ENCODE measurements around the gene FAM221A.
"Not testable (repeated sequence)": the region's sequence is repeated elsewhere in the genome, so short reads cannot be mapped to it uniquely, and the experiment has no call there.

Gene FAM221A

DNA sequence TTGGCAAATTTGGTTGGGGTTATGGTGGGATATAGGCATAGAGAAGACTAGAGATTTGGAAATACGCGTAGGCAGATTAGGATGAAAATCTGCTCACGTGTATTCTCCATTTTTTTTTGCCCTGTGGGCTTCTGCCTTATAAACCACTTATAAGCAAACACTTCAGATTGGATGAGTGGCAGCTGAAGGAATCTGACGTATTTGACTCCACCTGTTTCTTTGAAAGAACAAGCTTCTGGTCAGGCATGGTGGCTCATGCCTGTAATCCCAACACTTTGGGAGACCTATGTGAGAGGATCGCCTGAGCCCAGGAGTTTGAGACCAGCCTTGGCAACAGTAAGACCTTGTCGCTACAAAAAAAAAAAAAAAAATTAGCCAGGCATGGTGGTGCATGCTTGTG is 35.1 kb downstream of the FAM221A start:
- no peaks in the 10 kb centered on the region for H3K79me2 ChIP-seq (ENCODE audit: control insufficient read depth, insufficient read depth, low read length, poor library complexity)
- no peak overlapping the region for H3K4me3 ChIP-seq (ENCODE audit: low read depth, low read length)
- 100% methylated on average over 2 of the region's 6 CpGs for WGBS (ENCODE audit: extremely low coverage, insufficient coverage, insufficient read length)

DNA sequence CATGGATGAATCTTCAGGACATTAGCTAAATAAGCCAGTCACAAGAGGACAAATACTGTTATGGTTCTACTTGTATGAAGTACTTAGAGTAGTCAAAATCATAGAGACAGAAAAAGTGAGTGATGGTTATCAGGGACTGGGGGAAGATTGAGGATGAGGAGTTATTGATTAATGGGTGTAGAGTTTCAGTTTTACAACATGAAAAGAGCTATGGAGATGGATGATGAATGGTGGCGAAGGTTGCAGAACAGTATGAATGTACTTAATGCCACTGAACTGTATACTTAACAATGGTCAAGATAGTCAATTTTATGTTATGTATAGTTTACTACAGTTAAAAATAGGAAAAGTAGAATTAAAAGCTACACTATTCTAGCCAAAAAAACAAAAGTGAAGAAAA is 37.8 kb downstream of the FAM221A start:
- Histone ChIP-seq H3K4me3 (ENCODE audit: low read depth, low read length) (no peak overlapping the region), H3K23ac (ENCODE audit: low read length) (no peak overlapping the region), H2BK12ac (ENCODE audit: low read length) (no peak overlapping the region), H3K79me1 (ENCODE audit: low read length) (no peaks in the 10 kb centered on the region), H3K4me1 (ENCODE audit: control insufficient read depth in 1 of 2, insufficient read depth in 2 of 2, low read length in 2 of 2) (no peaks in the 10 kb centered on the region), H3K79me2 (ENCODE audit: control insufficient read depth, insufficient read depth, low read length, poor library complexity) (no peaks in the 10 kb centered on the region), H2AK5ac (ENCODE audit: low read length) (no peak overlapping the region), H3K14ac (ENCODE audit: low read length) (no peak overlapping the region), H3K4ac (ENCODE audit: low read depth, low read length) (no peak overlapping the region), H2AFZ (ENCODE audit: insufficient read depth, low read length, poor library complexity) (no peak overlapping the region), H2BK120ac (ENCODE audit: insufficient read depth, low read length, poor library complexity) (no peak overlapping the region), H4K91ac (ENCODE audit: low read depth, low read length) (no peak overlapping the region), H3K18ac (ENCODE audit: low read length) (no peak overlapping the region), H3K9ac (ENCODE audit: low read length) (no peak overlapping the region), H3K36me3 (ENCODE audit: control insufficient read depth in 1 of 2, insufficient read depth in 2 of 2, low read length in 2 of 2) (no peaks in the 10 kb centered on the region), H3K9me3 (ENCODE audit: insufficient read depth, low read depth, low read length) (no peaks in the 10 kb centered on the region), H3K4me2 (ENCODE audit: low read length) (no peak overlapping the region), H3K27me3 (ENCODE audit: insufficient read depth, low read length) (no peaks in the 10 kb centered on the region), H2BK5ac (ENCODE audit: low read depth, low read length, poor library complexity) (no peak overlapping the region), H4K12ac (ENCODE audit: low read depth, low read length) (no peak overlapping the region), H3K27ac (ENCODE audit: low read depth, low read length) (no peak overlapping the region), H4K8ac (ENCODE audit: low read depth, low read length) (no peak overlapping the region)
- WGBS (ENCODE audit: extremely low coverage, insufficient coverage, insufficient read length) = no CpG with 5 or more reads among the region's 1 CpG
- DNase-seq = no peak

More for the DNA sequence above, 35.1 kb downstream of the FAM221A start:
- Histone ChIP-seq H3K9ac (ENCODE audit: low read length) (no peak overlapping the region), H4K91ac (ENCODE audit: low read depth, low read length) (no peak overlapping the region), H3K4me1 (ENCODE audit: control insufficient read depth in 1 of 2, insufficient read depth in 2 of 2, low read length in 2 of 2) (no peaks in the 10 kb centered on the region), H2AK5ac (ENCODE audit: low read length) (no peak overlapping the region), H2BK5ac (ENCODE audit: low read depth, low read length, poor library complexity) (no peak overlapping the region), H2BK120ac (ENCODE audit: insufficient read depth, low read length, poor library complexity) (no peak overlapping the region), H3K79me1 (ENCODE audit: low read length) (no peaks in the 10 kb centered on the region), H3K9me3 (ENCODE audit: insufficient read depth, low read depth, low read length) (no peaks in the 10 kb centered on the region), H4K12ac (ENCODE audit: low read depth, low read length) (no peak overlapping the region), H2BK12ac (ENCODE audit: low read length) (no peak overlapping the region), H3K23ac (ENCODE audit: low read length) (no peak overlapping the region), H4K8ac (ENCODE audit: low read depth, low read length) (no peak overlapping the region), H3K36me3 (ENCODE audit: control insufficient read depth in 1 of 2, insufficient read depth in 2 of 2, low read length in 2 of 2) (no peaks in the 10 kb centered on the region), H3K27me3 (ENCODE audit: insufficient read depth, low read length) (no peaks in the 10 kb centered on the region), H2AFZ (ENCODE audit: insufficient read depth, low read length, poor library complexity) (no peak overlapping the region), H3K4ac (ENCODE audit: low read depth, low read length) (no peak overlapping the region), H3K14ac (ENCODE audit: low read length) (no peak overlapping the region), H3K4me2 (ENCODE audit: low read length) (no peak overlapping the region), H3K18ac (ENCODE audit: low read length) (no peak overlapping the region), H3K27ac (ENCODE audit: low read depth, low read length) (no peak overlapping the region)
- DNase-seq = peak; percentile 68 to 83

DNA sequence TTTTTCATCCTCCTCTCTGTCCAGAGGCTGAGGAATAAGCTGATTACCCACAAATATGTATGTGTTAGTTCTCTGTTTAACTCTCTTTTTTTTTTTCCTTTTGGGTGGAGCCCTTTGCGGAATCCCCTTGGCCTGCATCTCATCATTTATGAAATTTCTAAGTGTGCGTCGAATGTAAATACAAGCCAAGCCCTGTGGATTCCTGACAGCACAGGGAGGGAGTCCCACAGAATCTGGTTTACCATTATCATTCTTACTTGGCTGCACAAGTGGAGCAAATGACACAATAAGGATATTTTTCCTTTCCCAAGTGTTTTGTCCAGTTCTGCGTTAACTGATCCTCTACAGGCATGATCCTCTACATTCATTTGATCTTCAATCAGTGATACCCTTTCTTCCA is 41.5 kb downstream of the FAM221A start:
- no peak overlapping the region for H2BK5ac ChIP-seq (ENCODE audit: low read depth, low read length, poor library complexity)
- H2BK12ac ChIP-seq (ENCODE audit: low read length) = no peak overlapping the region
- H3K79me1 ChIP-seq (ENCODE audit: low read length) = no peaks in the 10 kb centered on the region
- H3K9ac ChIP-seq (ENCODE audit: low read length) = no peak overlapping the region
- no peak overlapping the region for H3K27ac ChIP-seq (ENCODE audit: low read depth, low read length)
- no peaks in the 10 kb centered on the region for H3K79me2 ChIP-seq (ENCODE audit: control insufficient read depth, insufficient read depth, low read length, poor library complexity)
- no peak overlapping the region for H2AFZ ChIP-seq (ENCODE audit: insufficient read depth, low read length, poor library complexity)
- H2BK120ac ChIP-seq (ENCODE audit: insufficient read depth, low read length, poor library complexity) = no peak overlapping the region
- DNase-seq = peak; percentile 58 to 93
- no peaks in the 10 kb centered on the region for H3K9me3 ChIP-seq (ENCODE audit: insufficient read depth, low read depth, low read length)
- no peak overlapping the region for H3K4ac ChIP-seq (ENCODE audit: low read depth, low read length)
- H3K4me2 ChIP-seq (ENCODE audit: low read length) = no peak overlapping the region
- WGBS (ENCODE audit: extremely low coverage, insufficient coverage, insufficient read length) = no CpG with 5 or more reads among the region's 4 CpGs
- H3K27me3 ChIP-seq (ENCODE audit: insufficient read depth, low read length) = no peaks in the 10 kb centered on the region
- H3K18ac ChIP-seq (ENCODE audit: low read length) = no peak overlapping the region
- H2AK5ac ChIP-seq (ENCODE audit: low read length) = no peak overlapping the region
- no peak overlapping the region for H4K91ac ChIP-seq (ENCODE audit: low read depth, low read length)
- H3K23ac ChIP-seq (ENCODE audit: low read length) = no peak overlapping the region
- H4K8ac ChIP-seq (ENCODE audit: low read depth, low read length) = no peak overlapping the region
- H3K4me3 ChIP-seq (ENCODE audit: low read depth, low read length) = no peak overlapping the region
- H4K12ac ChIP-seq (ENCODE audit: low read depth, low read length) = no peak overlapping the region
- no peaks in the 10 kb centered on the region for H3K36me3 ChIP-seq (ENCODE audit: control insufficient read depth in 1 of 2, insufficient read depth in 2 of 2, low read length in 2 of 2)
- no peaks in the 10 kb centered on the region for H3K4me1 ChIP-seq (ENCODE audit: control insufficient read depth in 1 of 2, insufficient read depth in 2 of 2, low read length in 2 of 2)
- no peak overlapping the region for H3K14ac ChIP-seq (ENCODE audit: low read length)

DNA sequence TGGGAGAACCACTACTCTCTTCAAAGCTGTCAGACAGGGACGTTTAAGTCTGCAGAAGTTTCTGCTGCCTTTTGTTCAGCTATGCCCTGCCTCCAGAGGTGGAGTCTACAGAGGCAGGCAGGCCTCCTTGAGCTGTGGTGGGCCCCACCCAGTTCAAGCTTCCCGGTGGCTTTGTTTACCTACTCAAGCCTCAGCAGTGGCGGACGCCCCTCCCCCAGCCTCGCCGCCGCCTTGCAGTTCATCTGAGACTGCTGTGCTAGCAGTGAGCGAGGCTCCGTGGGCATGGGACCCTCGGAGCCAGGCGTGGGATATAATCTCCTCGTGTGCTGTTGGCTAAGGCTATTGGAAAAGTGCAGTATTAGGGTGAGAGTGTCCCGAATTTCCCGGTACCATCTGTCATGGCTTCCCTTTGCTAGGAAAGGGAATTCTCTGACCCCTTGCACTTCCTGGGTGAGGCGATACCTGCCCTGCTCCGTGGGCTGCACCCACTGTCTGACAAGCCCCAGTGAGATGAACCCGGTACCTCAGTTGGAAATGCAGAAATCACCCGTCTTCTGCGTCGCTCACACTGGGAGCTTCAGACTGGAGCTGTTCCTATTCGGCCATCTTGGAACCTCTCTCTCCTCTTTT is 42.7 kb downstream of the FAM221A start:
- no CpG with 5 or more reads among the region's 21 CpGs for WGBS (ENCODE audit: extremely low coverage, insufficient coverage, insufficient read length)
- not testable (repeated sequence) for H2AFZ ChIP-seq (ENCODE audit: insufficient read depth, low read length, poor library complexity); H3K9ac ChIP-seq (ENCODE audit: low read length); H3K79me2 ChIP-seq (ENCODE audit: control insufficient read depth, insufficient read depth, low read length, poor library complexity); H2BK5ac ChIP-seq (ENCODE audit: low read depth, low read length, poor library complexity); H4K12ac ChIP-seq (ENCODE audit: low read depth, low read length); H3K14ac ChIP-seq (ENCODE audit: low read length); H4K91ac ChIP-seq (ENCODE audit: low read depth, low read length); H2AK5ac ChIP-seq (ENCODE audit: low read length); H3K36me3 ChIP-seq (ENCODE audit: control insufficient read depth in 1 of 2, insufficient read depth in 2 of 2, low read length in 2 of 2); H4K8ac ChIP-seq (ENCODE audit: low read depth, low read length); H3K27me3 ChIP-seq (ENCODE audit: insufficient read depth, low read length); H3K4me1 ChIP-seq (ENCODE audit: control insufficient read depth in 1 of 2, insufficient read depth in 2 of 2, low read length in 2 of 2); H3K79me1 ChIP-seq (ENCODE audit: low read length); H2BK12ac ChIP-seq (ENCODE audit: low read length); H3K27ac ChIP-seq (ENCODE audit: low read depth, low read length); H3K23ac ChIP-seq (ENCODE audit: low read length); H3K4ac ChIP-seq (ENCODE audit: low read depth, low read length); H3K9me3 ChIP-seq (ENCODE audit: insufficient read depth, low read depth, low read length); H2BK120ac ChIP-seq (ENCODE audit: insufficient read depth, low read length, poor library complexity); H3K18ac ChIP-seq (ENCODE audit: low read length)
- Histone ChIP-seq H3K4me3 (ENCODE audit: low read depth, low read length) (peak overlapping the region; percentile 15), H3K4me2 (ENCODE audit: low read length) (peak overlapping the region; percentile 18)
- DNase-seq = peak in 1 of 2 donors; percentile 7

All from trophoblast cell (in vitro differentiated cells and primary cell).